Loucy (cell line): ENCODE data around the gene ANP32A.

Experiments used
- CTCF ChIP-seq: fragments of 200-600 bp; sonication (generic); conservative IDR thresholded peaks from 2 replicates; pipeline ENCODE4 v1.5.1; 2014; ENCODE audit warnings: mild to moderate bottlenecking, antibody characterized with exemption, low read length
- EZH2phosphoT487 ChIP-seq: fragments of 200-600 bp; IDR thresholded peaks from 2 replicates; pipeline ENCODE4 v1.6.1; 2018; ENCODE audit warnings: antibody characterized with exemption, mild to moderate bottlenecking, moderate library complexity, borderline replicate concordance

- TF ChIP-seq CTCF: no peak
- TF ChIP-seq EZH2phosphoT487: no peak
These were observed 50.5 kb downstream of the ANP32A start for GRCh38 chr15:68770216-68770615.
